Neural crest cell (in vitro differentiated cells): Measurements from ENCODE around the gene GJA5. TPM values are rescaled to one million over a fixed set of nuclear protein-coding genes. Genes with fewer than 3 reads are reported as not detected.

Experiments
- DNase-seq: peaks from one replicate; pipeline ENCODE4 v3.0.0; 2021; ENCODE audit warnings: low read depth, mixed read lengths, low spot score
- H3K27ac Mint-ChIP-seq: one replicate; pipeline ENCODE4 v1.8.0; 2021; ENCODE audit warnings: mild to moderate bottlenecking, mixed read lengths; ENCODE audit not compliant: unreplicated experiment
- H3K27me3 Mint-ChIP-seq: 2 replicates; pipeline ENCODE4 v1.8.0; 2021; ENCODE audit warnings: low read depth, mild to moderate bottlenecking, mixed read lengths
- H3K36me3 Mint-ChIP-seq: 2 replicates; pipeline ENCODE4 v1.8.0; 2021; ENCODE audit warnings: low read depth, mild to moderate bottlenecking, mixed read lengths
- H3K4me1 Mint-ChIP-seq: 2 replicates; pipeline ENCODE4 v1.8.0; 2021; ENCODE audit warnings: mixed read lengths
- H3K4me3 Mint-ChIP-seq: one replicate; pipeline ENCODE4 v1.8.0; 2021; ENCODE audit warnings: mild to moderate bottlenecking, mixed read lengths
- H3K9me3 Mint-ChIP-seq: 2 replicates; pipeline ENCODE4 v1.8.0; 2021; ENCODE audit warnings: mixed read lengths
- total RNA-seq: library from RNA; stranded (reverse); gene quantifications from 2 replicates; pipeline ENCODE4 v1.2.1, GENCODE V29; 2021
- TF ChIP-seq, protein P1 (sequence below): fragments of 200-600 bp; sonication (generic); conservative IDR thresholded peaks from 2 replicates; pipeline ENCODE4 v1.5.0; 2021; ENCODE audit warnings: antibody characterized with exemption, mild to moderate bottlenecking

The GJA5 gene
- total RNA-seq, 1 donor from 2014 or later, result 1.2 TPM

DNA sequence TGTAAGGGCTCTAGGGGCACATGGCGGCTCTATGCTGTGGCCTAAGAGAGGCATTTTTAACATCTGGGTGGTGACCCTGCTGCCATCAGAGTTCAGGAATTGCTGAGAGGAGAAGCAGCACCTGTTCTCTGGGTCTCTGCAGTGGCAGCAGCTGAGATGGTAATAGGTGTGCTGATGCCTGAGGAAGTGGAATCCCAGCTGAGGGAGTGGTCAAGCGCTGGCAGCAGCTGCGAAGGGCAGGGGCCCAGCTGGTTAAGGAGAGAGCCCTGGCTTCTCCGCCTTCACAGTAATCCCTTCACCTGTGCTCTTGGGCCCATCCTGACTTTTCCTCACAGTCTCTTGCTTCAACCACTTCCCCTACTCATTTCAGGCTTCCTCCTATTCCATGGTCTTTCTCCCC, 39.8 kb downstream of the GJA5 start:
- peaks cover 5% of the 10 kb centered on the region for H3K9me3 Mint-ChIP-seq
- no peaks in the 10 kb centered on the region for H3K36me3 Mint-ChIP-seq
- H3K4me3 Mint-ChIP-seq, result no peak overlapping the region
- TF ChIP-seq, protein P1, sequence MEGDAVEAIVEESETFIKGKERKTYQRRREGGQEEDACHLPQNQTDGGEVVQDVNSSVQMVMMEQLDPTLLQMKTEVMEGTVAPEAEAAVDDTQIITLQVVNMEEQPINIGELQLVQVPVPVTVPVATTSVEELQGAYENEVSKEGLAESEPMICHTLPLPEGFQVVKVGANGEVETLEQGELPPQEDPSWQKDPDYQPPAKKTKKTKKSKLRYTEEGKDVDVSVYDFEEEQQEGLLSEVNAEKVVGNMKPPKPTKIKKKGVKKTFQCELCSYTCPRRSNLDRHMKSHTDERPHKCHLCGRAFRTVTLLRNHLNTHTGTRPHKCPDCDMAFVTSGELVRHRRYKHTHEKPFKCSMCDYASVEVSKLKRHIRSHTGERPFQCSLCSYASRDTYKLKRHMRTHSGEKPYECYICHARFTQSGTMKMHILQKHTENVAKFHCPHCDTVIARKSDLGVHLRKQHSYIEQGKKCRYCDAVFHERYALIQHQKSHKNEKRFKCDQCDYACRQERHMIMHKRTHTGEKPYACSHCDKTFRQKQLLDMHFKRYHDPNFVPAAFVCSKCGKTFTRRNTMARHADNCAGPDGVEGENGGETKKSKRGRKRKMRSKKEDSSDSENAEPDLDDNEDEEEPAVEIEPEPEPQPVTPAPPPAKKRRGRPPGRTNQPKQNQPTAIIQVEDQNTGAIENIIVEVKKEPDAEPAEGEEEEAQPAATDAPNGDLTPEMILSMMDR, result no peak
- H3K27ac Mint-ChIP-seq, result no peak overlapping the region
- peaks cover 3% of the 10 kb centered on the region for H3K27me3 Mint-ChIP-seq
- no peaks in the 10 kb centered on the region for H3K4me1 Mint-ChIP-seq
- DNase-seq, result no peak

DNA sequence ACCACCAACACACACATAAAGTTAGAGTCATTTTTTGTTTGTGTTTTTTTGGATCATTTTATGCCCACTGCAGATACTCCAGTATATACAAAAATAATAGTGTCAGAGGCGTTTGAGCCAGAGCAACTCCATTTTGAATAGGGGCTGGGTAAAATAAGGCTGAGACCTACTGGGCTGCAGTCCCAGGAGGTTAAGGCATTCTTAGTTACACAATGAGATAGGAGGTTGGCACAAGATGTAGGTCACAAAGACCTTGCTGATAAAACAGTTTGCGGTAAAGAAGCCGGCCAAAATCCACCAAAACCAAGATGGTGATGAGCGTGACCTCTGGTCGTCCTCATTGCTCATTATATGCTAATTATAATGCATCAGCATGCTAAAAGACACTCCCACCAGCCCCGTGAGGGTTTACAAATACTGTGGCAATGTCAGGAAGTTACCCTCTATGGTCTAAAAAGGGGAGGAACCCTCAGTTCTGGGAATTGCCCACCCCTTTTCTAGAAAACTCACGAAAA, 40.6 kb downstream of the GJA5 start:
- no peak overlapping the region for H3K27ac Mint-ChIP-seq
- peaks cover 5% of the 10 kb centered on the region for H3K9me3 Mint-ChIP-seq
- TF ChIP-seq, protein P1, result no peak
- no peak overlapping the region for H3K4me3 Mint-ChIP-seq
- peaks cover 3% of the 10 kb centered on the region for H3K27me3 Mint-ChIP-seq
- no peak for DNase-seq
- no peaks in the 10 kb centered on the region for H3K36me3 Mint-ChIP-seq
- H3K4me1 Mint-ChIP-seq, result peaks cover 3% of the 10 kb centered on the region

DNA sequence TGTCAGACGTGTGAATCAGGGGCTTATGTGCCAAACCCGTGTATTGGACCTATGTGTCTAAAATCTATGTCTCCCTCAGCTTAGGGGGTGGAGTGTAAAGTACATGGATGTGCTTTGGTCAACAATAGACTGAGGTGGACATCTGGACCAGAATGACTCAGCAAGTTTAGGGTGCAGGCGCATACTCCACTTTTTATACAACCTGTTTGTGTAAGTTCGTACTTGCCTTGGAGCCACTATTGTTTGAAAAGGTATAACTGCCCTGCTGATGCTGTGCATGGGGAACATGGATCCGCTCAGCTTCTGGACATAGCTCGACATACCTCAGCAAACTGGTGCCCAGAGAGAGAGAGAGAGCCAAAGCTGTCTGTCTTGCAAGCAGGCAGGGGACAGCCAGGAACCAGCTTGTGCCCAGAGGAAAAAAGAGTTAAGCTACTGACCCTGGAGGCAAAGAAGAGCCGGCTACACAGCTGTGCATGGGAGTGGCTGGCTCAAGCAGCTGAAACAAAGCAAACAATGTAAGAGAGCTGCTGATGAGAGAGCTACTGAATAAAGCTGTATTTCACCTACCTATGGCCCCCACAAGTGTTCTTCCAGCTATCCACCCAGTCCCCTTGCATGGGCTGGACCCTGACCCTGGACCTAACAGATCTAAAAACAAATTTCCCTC, 41.2 kb downstream of the GJA5 start:
- Mint-ChIP-seq H3K36me3 (no peaks in the 10 kb centered on the region), H3K9me3 (peaks cover 5% of the 10 kb centered on the region)
- TF ChIP-seq, protein P1, result no peak

DNA sequence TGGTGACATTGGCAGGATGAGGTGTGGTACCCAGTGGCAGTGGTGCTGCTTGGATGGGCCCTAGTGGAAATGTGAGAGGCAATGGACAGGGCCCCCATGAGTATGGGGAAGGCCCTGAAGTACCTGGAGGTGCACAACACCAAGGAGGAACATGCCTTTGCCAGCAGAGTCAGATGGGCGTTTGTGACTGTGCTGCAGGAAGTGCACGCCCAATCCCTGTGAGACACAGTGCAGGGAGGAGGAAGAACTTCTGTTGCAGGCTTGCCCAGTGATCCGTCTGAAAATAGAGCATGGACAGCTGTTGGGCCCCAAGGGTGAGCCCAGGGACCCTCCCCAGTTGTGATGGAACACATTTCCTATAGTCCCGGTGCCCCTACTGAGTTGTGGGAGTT, 42.7 kb downstream of the GJA5 start:
- peaks cover 5% of the 10 kb centered on the region for H3K9me3 Mint-ChIP-seq
- H3K36me3 Mint-ChIP-seq, result no peaks in the 10 kb centered on the region
- no peak overlapping the region for H3K4me3 Mint-ChIP-seq
- TF ChIP-seq, protein P1, result no peak
- no peak overlapping the region for H3K27ac Mint-ChIP-seq
- peaks cover 11% of the 10 kb centered on the region for H3K4me1 Mint-ChIP-seq
- no peak for DNase-seq
- no peaks in the 10 kb centered on the region for H3K27me3 Mint-ChIP-seq

More for the DNA sequence above, 41.2 kb downstream of the GJA5 start:
- Mint-ChIP-seq H3K27me3 (peaks cover 3% of the 10 kb centered on the region), H3K4me3 (no peak overlapping the region), H3K4me1 (peaks cover 9% of the 10 kb centered on the region), H3K27ac (no peak overlapping the region)
- DNase-seq, result no peak

DNA sequence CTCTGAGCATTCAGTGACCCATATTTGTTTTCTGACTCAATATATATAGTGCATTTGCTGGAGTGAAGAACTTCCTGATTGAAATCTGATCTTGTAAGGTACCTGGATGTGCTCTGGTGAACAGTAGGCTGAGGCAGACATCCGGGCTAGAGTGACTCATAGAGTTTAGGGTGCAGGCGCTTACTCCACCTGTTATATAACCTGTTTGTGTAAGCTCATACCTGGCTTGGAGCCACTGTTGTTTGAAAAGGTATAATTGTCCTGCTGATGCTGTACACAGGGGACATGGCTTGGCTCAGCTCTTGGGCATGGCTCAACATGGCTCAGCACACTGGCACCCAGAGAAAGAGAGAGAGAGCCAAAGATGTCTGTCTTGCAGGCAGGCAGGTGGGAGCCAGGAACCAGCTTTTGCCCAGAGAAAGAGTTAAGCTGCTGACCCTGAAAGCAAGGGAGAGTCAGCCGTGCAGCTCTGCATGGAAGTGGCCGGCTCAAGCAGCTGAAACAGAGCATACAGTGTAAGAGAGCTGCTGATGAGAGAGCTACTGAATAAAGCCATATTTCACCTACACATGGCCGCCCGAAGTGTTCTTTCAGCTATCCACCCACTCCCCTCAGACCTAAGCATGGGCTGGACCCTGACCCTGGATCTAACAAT, 43.2 kb downstream of the GJA5 start:
- Mint-ChIP-seq H3K27me3 (no peaks in the 10 kb centered on the region), H3K36me3 (no peaks in the 10 kb centered on the region), H3K9me3 (peaks cover 5% of the 10 kb centered on the region), H3K4me1 (peaks cover 13% of the 10 kb centered on the region), H3K27ac (no peak overlapping the region), H3K4me3 (no peak overlapping the region)
- TF ChIP-seq, protein P1, result no peak
- DNase-seq, result no peak
